SK-MEL-5 (cell line): ENCODE measurements around the gene PCDHGB2. TPM values are rescaled to one million over a fixed set of nuclear protein-coding genes. Genes with fewer than 3 reads are reported as not detected.
"Not testable (repeated sequence)": the region's sequence is repeated elsewhere in the genome, so short reads cannot be mapped to it uniquely, and the experiment has no call there.

Source experiments
- DNase-seq: peaks from one replicate; pipeline ENCODE4 v3.0.0-alpha.2; 2016; ENCODE audit warnings: low read depth, low spot score
- in situ Hi-C: cut with HindIII; loops from 2 replicates; pipeline ENCODE4 v1.10.0; 2016; ENCODE audit warnings: low sequenced_read_pairs, high pct_unique_total_duplicates, low pct_unique_long_range_greater_than_20kb
- total RNA-seq: library from RNA; depleted of rRNA; stranded (reverse); fragments of >200 nt; shearing (Covaris generic); gene quantifications from 2 replicates; pipeline ENCODE4 v1.2.3, GENCODE V29; 2014

PCDHGB2 gene
- total RNA-seq, 1 experiment from 2014 or later, result 1.7 TPM

- in situ Hi-C loops, result no loop called here
- DNase-seq, result no peak
Measured at GRCh38 chr5:141343953-141344463, 15.8 kb upstream of the PCDHGB2 start.

DNA sequence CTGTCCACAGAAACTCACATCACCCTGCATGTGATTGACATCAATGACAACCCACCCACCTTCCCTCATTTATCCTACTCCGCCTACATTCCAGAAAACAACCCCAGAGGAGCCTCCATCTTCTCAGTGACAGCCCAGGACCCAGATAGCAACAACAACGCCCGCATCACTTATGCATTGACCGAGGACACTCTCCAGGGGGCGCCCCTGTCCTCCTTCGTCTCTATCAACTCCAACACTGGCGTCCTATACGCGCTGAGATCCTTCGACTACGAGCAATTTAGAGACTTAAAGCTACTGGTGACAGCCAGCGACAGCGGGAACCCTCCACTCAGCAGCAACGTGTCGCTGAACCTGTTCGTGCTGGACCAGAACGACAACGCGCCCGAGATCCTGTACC lies 14.5 kb upstream of the PCDHGB2 start:
- in situ Hi-C loops, result no loop called here
- DNase-seq, result no peak

GRCh38 chr5:141346017-141346416 lies 13.8 kb upstream of the PCDHGB2 start:
- DNase-seq, in situ Hi-C loops: not testable (repeated sequence)

GRCh38 chr5:141349917-141350619 lies 9.7 kb upstream of the PCDHGB2 start, which contains the start of gene PCDHGB1:
TSS of gene PCDHGB1 (plus strand) at chr5:141350099. CDS start at chr5:141350261, 162 bp downstream.
- in situ Hi-C loops, result no loop called here
- peak; percentile 75 for DNase-seq

- DNase-seq, result no peak
- in situ Hi-C loops, result no loop called here
Measured at GRCh38 chr5:141351591-141351990, 8.2 kb upstream of the PCDHGB2 start.

DNA sequence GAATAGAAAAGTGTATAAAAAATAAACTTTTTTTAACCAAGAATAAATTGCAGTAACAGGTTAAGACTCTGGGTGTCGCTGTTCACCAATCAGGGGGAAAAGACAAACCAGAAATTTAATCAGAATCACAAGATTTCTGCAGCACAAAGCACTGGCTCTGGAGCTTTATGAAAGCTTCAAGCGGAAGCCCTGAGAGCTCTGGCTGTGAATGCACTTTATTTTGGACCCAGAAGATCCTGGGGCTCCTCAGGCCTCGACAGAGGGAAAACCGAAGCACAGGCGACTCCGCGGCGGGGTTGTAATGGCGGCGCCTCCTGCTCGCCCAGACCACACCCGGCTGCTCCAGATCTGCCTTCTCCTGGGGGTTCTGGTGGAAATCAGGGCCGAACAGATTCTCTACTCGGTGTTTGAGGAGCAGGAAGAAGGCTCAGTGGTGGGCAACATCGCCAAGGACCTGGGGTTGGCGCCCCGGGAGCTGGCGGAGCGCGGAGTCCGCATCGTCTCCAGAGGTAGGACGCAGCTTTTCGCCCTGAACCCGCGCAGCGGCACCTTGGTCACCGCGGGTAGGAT lies 4.8 kb upstream of the PCDHGB2 start, which contains the start of gene PCDHGA4:
Gene PCDHGA4, plus strand, starts transcription at position 122 of the 570 bp plus-strand sequence. Its CDS starts 87 bp downstream, at position 209.
- no peak for DNase-seq
- in situ Hi-C loops, result no loop called here

GRCh38 chr5:141355641-141356040 lies 4.2 kb upstream of the PCDHGB2 start:
- no peak for DNase-seq
- in situ Hi-C loops, result no loop called here

DNA sequence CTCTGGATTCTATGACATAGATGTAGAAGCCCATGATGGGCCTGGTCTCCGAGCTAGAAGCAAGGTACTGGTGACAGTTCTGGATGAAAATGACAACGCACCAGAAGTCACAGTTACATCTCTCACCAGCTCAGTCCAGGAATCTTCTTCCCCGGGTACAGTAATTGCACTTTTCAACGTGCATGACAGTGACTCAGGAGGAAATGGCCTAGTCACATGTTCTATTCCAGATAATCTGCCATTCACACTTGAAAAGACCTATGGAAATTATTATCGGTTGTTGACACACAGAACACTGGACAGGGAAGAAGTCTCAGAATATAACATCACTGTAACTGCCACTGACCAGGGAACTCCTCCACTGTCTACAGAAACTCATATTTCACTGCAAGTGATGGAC lies 3.7 kb upstream of the PCDHGB2 start:
- DNase-seq, result no peak
- in situ Hi-C loops, result no loop called here

- in situ Hi-C loops, result no loop called here
- DNase-seq, result no peak
Measured at GRCh38 chr5:141356950-141357349, 2.8 kb upstream of the PCDHGB2 start.

DNA sequence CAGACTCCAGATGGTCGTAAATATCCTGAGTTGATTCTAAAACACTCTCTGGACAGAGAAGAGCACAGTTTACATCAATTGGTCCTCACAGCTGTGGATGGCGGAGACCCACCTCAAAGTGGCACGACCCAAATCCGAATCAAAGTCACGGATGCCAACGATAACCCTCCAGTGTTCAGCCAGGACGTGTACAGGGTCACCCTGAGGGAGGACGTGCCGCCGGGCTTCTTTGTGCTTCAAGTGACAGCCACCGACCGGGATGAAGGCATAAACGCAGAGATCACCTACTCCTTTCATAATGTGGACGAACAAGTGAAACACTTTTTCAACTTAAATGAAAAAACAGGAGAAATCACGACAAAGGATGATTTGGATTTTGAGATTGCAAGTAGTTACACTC lies 891 bp downstream of the PCDHGB2 start:
- in situ Hi-C loops, result no loop called here
- no peak for DNase-seq

DNA sequence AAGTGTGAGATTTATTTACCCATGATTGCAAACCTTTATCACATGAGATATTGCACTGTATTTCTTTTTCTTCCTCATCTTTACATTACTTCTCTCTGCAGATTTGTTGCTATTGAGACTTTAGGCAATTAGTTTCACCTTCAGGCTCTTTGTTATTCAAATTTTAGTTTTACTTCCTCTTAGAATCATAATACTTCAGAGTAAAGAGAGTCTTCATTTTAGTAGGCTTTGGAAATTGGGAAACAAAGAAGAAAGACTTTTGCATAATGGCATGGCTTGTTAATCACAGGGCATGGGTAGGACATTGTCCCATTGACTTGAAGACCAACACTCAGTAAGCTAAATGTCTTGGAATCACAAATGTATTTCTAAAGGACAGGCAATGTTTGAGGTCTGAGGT lies 2.9 kb downstream of the PCDHGB2 start:
- DNase-seq, result no peak
- in situ Hi-C loops, result no loop called here

GRCh38 chr5:141363952-141364660 lies 4.3 kb downstream of the PCDHGB2 start, which contains the start of gene PCDHGA5:
TSS of gene PCDHGA5 (plus strand) at chr5:141364162. CDS start at chr5:141364331, 169 bp downstream.
- in situ Hi-C loops, result no loop called here
- peak; percentile 20 for DNase-seq

DNA sequence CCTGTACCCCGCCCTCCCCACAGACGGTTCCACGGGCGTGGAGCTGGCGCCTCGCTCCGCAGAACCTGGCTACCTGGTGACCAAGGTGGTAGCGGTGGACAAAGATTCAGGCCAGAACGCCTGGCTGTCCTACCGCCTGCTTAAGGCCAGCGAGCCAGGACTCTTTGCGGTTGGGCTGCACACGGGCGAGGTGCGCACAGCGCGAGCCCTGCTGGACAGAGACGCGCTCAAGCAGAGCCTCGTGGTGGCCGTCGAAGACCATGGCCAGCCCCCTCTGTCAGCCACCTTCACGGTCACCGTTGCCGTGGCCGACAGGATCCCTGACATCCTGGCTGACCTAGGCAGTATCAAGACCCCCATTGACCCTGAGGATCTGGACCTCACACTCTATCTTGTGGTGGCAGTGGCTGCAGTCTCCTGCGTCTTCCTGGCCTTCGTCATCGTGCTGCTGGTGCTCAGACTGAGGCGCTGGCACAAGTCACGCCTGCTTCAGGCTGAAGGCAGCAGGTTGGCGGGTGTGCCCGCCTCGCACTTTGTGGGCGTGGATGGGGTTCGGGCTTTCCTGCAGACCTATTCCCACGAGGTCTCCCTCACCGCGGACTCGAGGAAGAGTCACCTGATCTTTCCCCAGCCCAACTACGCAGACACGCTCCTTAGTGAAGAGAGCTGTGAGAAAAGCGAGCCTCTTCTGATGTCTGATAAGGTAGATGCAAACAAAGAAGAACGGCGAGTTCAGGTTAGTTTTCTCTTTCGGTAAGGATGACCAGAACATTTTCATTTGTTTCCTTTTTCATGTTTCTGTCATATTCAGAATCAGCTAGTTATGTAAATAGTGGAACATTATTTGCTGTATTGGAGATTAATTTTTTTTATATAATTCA lies 6.5 kb downstream of the PCDHGB2 start:
- DNase-seq, result no peak
- in situ Hi-C loops, result no loop called here

GRCh38 chr5:141369994-141370848 lies 10.4 kb downstream of the PCDHGB2 start, which contains the start of gene PCDHGB3:
TSS of gene PCDHGB3 (plus strand) at chr5:141370242. CDS start at chr5:141370395, 153 bp downstream.
- DNase-seq, result peak; percentile 33
- in situ Hi-C loops, result no loop called here

GRCh38 chr5:141371572-141372475 lies 12.0 kb downstream of the PCDHGB2 start:
- no peak for DNase-seq
- in situ Hi-C loops, result no loop called here
